ENCODE measurements around the gene ZNF804A. TPM values are rescaled to one million over a fixed set of nuclear protein-coding genes. Genes with fewer than 3 reads are reported as not detected.

ZNF804A gene
- total and polyA plus RNA-seq, 12 donors: 0.03 to 0.12 (median 0.07) TPM; not detected in 9

DNA sequence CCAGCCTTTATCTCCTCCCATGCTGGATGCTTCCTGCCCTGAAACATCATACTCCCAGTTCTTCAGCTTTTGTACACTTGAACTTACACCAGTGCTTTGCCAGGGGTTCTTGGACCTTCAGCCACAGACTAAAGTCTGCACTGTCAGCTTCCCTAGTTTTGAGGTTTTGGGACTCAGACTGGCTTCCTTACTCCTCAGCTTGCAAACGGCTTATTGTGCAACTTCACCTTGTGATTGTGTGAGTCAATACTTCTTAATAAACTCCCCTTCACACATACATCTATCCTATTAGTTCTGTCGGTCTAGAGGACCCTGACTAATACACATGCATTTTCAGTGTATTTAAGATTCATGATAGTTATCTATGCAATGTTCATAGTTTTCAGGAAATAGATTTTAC lies 35.8 kb upstream of the ZNF804A start:
- ATAC-seq: no peak
- Histone ChIP-seq H3K4me3 (no peak overlapping the region), H3K4me1 (no peaks in the 10 kb centered on the region), H3K36me3 (no peaks in the 10 kb centered on the region), H3K9me3 (no peaks in the 10 kb centered on the region), H3K27me3 (no peaks in the 10 kb centered on the region), H3K27ac (no peak overlapping the region)
- intact Hi-C loops (cut with DNase I): no loop called here
- no peak for DNase-seq
- no peak for TF ChIP-seq CTCF (IDR thresholded peaks at IDR 0.05)
- WGBS, 2 donors: 71 to 77% methylated on average over 2 of the region's 2 CpGs

DNA sequence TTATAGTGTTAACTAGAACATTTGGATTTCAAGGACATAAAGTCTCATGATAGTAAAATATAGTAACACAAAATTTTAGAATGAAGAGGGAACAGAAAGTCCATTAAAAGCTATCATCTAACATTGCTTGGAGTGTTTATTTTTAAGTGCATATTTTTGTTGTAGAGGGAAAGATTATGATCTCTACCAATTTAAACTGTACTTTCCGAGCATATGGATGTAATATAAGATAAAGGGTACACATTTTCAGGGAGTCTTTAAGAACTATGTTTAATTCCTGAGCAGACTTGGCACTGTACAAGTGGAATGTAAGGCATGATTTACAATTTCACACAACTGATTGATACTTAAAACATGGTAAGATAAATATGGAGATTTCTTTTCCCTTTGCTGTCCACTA lies 34.2 kb upstream of the ZNF804A start:
- no peak for ATAC-seq
- Histone ChIP-seq H3K4me1 (no peaks in the 10 kb centered on the region), H3K9me3 (no peaks in the 10 kb centered on the region), H3K27me3 (no peaks in the 10 kb centered on the region), H3K27ac (no peak overlapping the region), H3K4me3 (no peak overlapping the region), H3K36me3 (no peaks in the 10 kb centered on the region)
- DNase-seq: no peak
- WGBS, 2 donors: 43 to 56% methylated on average over 1 of the region's 1 CpG
- intact Hi-C loops (cut with DNase I): no loop called here
- TF ChIP-seq CTCF (IDR thresholded peaks at IDR 0.05): no peak

DNA sequence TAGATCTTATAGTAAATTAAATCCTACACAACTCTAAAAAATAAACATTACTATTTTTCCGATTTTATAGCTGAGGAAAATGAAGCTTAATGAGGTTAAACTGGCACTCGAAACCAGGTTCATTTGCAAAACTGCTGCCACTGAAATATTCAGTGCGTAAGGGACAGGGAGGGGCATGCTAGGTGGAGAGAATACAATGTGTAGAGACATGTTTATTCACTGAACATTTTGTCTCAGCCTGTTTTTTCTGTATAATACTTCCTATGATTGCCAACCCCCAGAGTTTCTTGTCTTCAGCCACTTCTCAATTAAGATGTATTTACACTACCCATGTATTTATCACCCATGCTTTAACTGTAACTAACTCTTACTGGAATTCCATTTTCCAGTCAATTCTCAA lies 31.6 kb upstream of the ZNF804A start:
- H3K4me3 ChIP-seq: no peak overlapping the region
- intact Hi-C loops (cut with DNase I): no loop called here
- H3K27ac ChIP-seq: no peak overlapping the region
- ATAC-seq (no peak), DNase-seq (no peak)
- no peaks in the 10 kb centered on the region for H3K27me3 ChIP-seq
- 76 to 93% methylated on average over 3 of the region's 3 CpGs for WGBS, 2 donors
- H3K4me1 ChIP-seq: no peaks in the 10 kb centered on the region
- H3K9me3 ChIP-seq: no peaks in the 10 kb centered on the region
- TF ChIP-seq CTCF (IDR thresholded peaks at IDR 0.05): no peak
- H3K36me3 ChIP-seq: no peaks in the 10 kb centered on the region

DNA sequence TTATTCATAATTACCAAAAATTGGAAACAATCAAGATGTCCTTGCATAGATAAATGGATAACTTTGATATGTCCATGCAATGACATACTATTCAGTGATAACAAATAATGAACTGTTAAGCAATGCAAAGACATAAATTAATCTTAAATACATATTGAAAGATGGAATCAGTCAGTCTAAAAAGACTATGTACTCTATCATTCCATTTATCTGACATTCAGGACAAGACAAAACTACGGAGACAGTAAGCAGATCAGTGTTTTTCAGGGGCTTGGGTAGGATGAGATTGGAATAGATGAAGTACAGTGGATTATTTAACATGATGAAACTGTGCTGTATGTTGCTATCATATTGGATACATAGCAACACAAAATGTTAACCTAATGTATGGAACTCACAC lies 21.3 kb upstream of the ZNF804A start:
- H3K27me3 ChIP-seq: no peaks in the 10 kb centered on the region
- ATAC-seq (no peak), DNase-seq (no peak)
- 82 to 86% methylated on average over 1 of the region's 1 CpG for WGBS, 2 donors
- intact Hi-C loops (cut with DNase I): no loop called here
- peaks cover 0 to 8% (median 0%) of the 10 kb centered on the region in 11 donors for H3K9me3 ChIP-seq
- H3K4me3 ChIP-seq: no peak overlapping the region
- H3K27ac ChIP-seq: no peak overlapping the region
- no peaks in the 10 kb centered on the region for H3K36me3 ChIP-seq
- H3K4me1 ChIP-seq: no peaks in the 10 kb centered on the region
- no peak for TF ChIP-seq CTCF (IDR thresholded peaks at IDR 0.05)

GRCh38 chr2:184577743-184578142 lies 20.6 kb upstream of the ZNF804A start:
- ATAC-seq (peak in 1 of 8 donors; percentile 34), DNase-seq (no peak)
- Histone ChIP-seq H3K9me3 (peaks cover 0 to 8% (median 0%) of the 10 kb centered on the region in 11 donors), H3K4me3 (no peak overlapping the region), H3K27ac (no peak overlapping the region), H3K4me1 (no peaks in the 10 kb centered on the region), H3K36me3 (no peaks in the 10 kb centered on the region), H3K27me3 (no peaks in the 10 kb centered on the region)
- TF ChIP-seq CTCF (IDR thresholded peaks at IDR 0.05): no peak
- intact Hi-C loops (cut with DNase I): no loop called here
- WGBS, 2 donors: 59 to 60% methylated on average over 4 of the region's 4 CpGs

All from heart right ventricle (tissue), 16 donors.